H1 (cell line): ENCODE data around the gene NME3. TPM values are rescaled to one million over a fixed set of nuclear protein-coding genes. Genes with fewer than 3 reads are reported as not detected.

ENCODE experiments used
- CTCF ChIA-PET: fragments of 300-600 bp; sonication (Branson Sonifier 250); formaldehyde crosslinking; loops from one replicate; lab custom pipeline; 2021; ENCODE audit not compliant: partially characterized antibody; lab: Charles Lee
- POLR2A ChIA-PET: fragments of 300-600 bp; sonication (Branson Sonifier 250); formaldehyde crosslinking; loops from one replicate; lab custom pipeline; 2021; ENCODE audit warnings: inconsistent platforms; ENCODE audit not compliant: partially characterized antibody; lab: Charles Lee
- DNase-seq, 2 experiments: peaks; one replicate each; pipeline versions ENCODE4 v3.0.0 to v3.0.0-alpha.2; 2010 to 2022; ENCODE audit warnings: low spot score in 2 of 2, low read depth in 1 of 2, mixed read lengths in 1 of 2
- FAIRE-seq: peaks from 2 replicates; lab custom pipeline; 2011; peaks lifted over from hg19 to GRCh38; lab: Jason Lieb, UNC
- H2AFZ ChIP-seq: 2 replicates; pipeline ENCODE4 v1.8.1; 2012; ENCODE audit warnings: low read length, inconsistent platforms
- H2AK5ac ChIP-seq: 2 replicates; pipeline ENCODE4 v1.6.1; 2013; ENCODE audit warnings: low read depth, low read length
- H2BK120ac ChIP-seq: replicated peaks from 2 replicates; pipeline ENCODE3; 2013; ENCODE audit warnings: low read depth, low read length, inconsistent platforms
- H2BK12ac ChIP-seq: 2 replicates; pipeline ENCODE4 v1.6.1; 2013; ENCODE audit warnings: low read depth, low read length
- H2BK15ac ChIP-seq: 2 replicates; pipeline ENCODE4 v1.6.1; 2013; ENCODE audit warnings: low read length
- H2BK20ac ChIP-seq: 2 replicates; pipeline ENCODE4 v1.6.1; 2013; ENCODE audit warnings: low read length
- H2BK5ac ChIP-seq: 2 replicates; pipeline ENCODE4 v1.6.1; 2013; ENCODE audit warnings: low read depth, low read length
- H3K14ac ChIP-seq: 2 replicates; pipeline ENCODE4 v1.6.1; 2013; ENCODE audit warnings: inconsistent platforms; ENCODE audit not compliant: insufficient read length
- H3K18ac ChIP-seq: 2 replicates; pipeline ENCODE4 v1.6.1; 2013; ENCODE audit warnings: low read length; ENCODE audit errors: extremely low read depth
- H3K23ac ChIP-seq: 2 replicates; pipeline ENCODE4 v1.6.1; 2013; ENCODE audit warnings: inconsistent platforms; ENCODE audit not compliant: insufficient read length
- H3K23me2 ChIP-seq: 2 replicates; pipeline ENCODE4 v1.6.1; 2013; ENCODE audit warnings: low read depth, low read length
- H3K27ac ChIP-seq: 2 replicates; pipeline ENCODE4 v1.6.1; 2011; ENCODE audit warnings: low read depth, low read length, inconsistent platforms
- H3K27me3 ChIP-seq, 4 experiments: replicated peaks in 1 of 4; 1 replicate in 1 of 4; 2 replicates in 3 of 4; pipeline versions ENCODE4 v1.6.1 to v1.8.1; 2011 to 2013; ENCODE audit warnings: low read length in 3 of 4, mild to moderate bottlenecking in 3 of 4, inconsistent platforms in 2 of 4, mixed read lengths in 2 of 4, moderate library complexity in 1 of 4; ENCODE audit not compliant: control insufficient read depth in 3 of 4, insufficient read depth in 3 of 4; ENCODE audit errors: extremely low read depth in 1 of 4
- H3K36me3 ChIP-seq, 4 experiments: 2 replicates each; pipeline versions ENCODE4 v1.6.1 to v1.8.1; 2011 to 2013; ENCODE audit warnings: mild to moderate bottlenecking in 4 of 4, low read length in 3 of 4, moderate library complexity in 2 of 4, control low read depth in 1 of 4, inconsistent platforms in 1 of 4; ENCODE audit not compliant: insufficient read depth in 4 of 4, control insufficient read depth in 2 of 4
- H3K4ac ChIP-seq: replicated peaks from 2 replicates; pipeline ENCODE3; 2013; ENCODE audit warnings: low read length, low read depth, mixed read lengths, inconsistent platforms; ENCODE audit not compliant: insufficient read length
- H3K4me1 ChIP-seq, 4 experiments: replicated peaks in 1 of 4; 1 replicate in 1 of 4; 2 replicates in 3 of 4; pipeline versions ENCODE4 v1.6.1 to v1.8.1; 2011 to 2013; ENCODE audit warnings: low read length in 3 of 4, inconsistent platforms in 2 of 4, mixed read lengths in 1 of 4; ENCODE audit not compliant: insufficient read depth in 4 of 4, control insufficient read depth in 3 of 4
- H3K4me2 ChIP-seq, 2 experiments: 2 replicates each; pipeline versions ENCODE4 v1.6.1 to v1.8.1; 2011 to 2013; ENCODE audit warnings: low read depth in 2 of 2, low read length in 2 of 2, control low read depth in 1 of 2, inconsistent platforms in 1 of 2, mild to moderate bottlenecking in 1 of 2; ENCODE audit not compliant: insufficient read depth in 1 of 2
- H3K4me3 ChIP-seq, 4 experiments: fragments of 200-600, 300-600 bp in 1 of 4; sonication (generic), shearing (Covaris generic), sonication (Bioruptor Twin) in 1 of 4; 2 replicates each; pipeline versions ENCODE4 v1.5.1 to v1.8.1; 2011 to 2016; ENCODE audit warnings: low read length in 4 of 4, low read depth in 3 of 4, control low read depth in 2 of 4, inconsistent platforms in 2 of 4, mild to moderate bottlenecking in 2 of 4, mixed read lengths in 1 of 4, moderate library complexity in 1 of 4; ENCODE audit not compliant: insufficient read depth in 2 of 4; ENCODE audit errors: extremely low read depth in 1 of 4
- H3K56ac ChIP-seq: replicated peaks from 2 replicates; pipeline ENCODE3; 2013; ENCODE audit warnings: low read depth, mild to moderate bottlenecking, mixed read lengths, low read length, inconsistent platforms; ENCODE audit not compliant: insufficient read length
- H3K79me1 ChIP-seq: 2 replicates; pipeline ENCODE4 v1.6.1; 2013; ENCODE audit warnings: low read depth, low read length, control low read depth
- H3K79me2 ChIP-seq, 2 experiments: 2 replicates each; pipeline versions ENCODE4 v1.6.1 to v1.8.1; 2012 to 2013; ENCODE audit warnings: low read length in 2 of 2, mild to moderate bottlenecking in 2 of 2, inconsistent platforms in 1 of 2; ENCODE audit not compliant: insufficient read depth in 2 of 2, control insufficient read depth in 1 of 2
- H3K9ac ChIP-seq, 4 experiments: replicated peaks in 1 of 4; 1 replicate in 1 of 4; 2 replicates in 3 of 4; pipeline versions ENCODE4 v1.6.1 to v1.8.1; 2011 to 2013; ENCODE audit warnings: low read depth in 3 of 4, low read length in 3 of 4, control low read depth in 2 of 4, mild to moderate bottlenecking in 2 of 4, moderate library complexity in 2 of 4, inconsistent platforms in 1 of 4; ENCODE audit errors: extremely low read depth in 1 of 4
- H3K9me3 ChIP-seq, 2 experiments: 2 replicates each; pipeline versions ENCODE4 v1.6.1 to v1.8.1; 2012 to 2013; ENCODE audit warnings: mild to moderate bottlenecking in 2 of 2, moderate library complexity in 2 of 2, control low read depth in 1 of 2, inconsistent platforms in 1 of 2, low read depth in 1 of 2, low read length in 1 of 2, mixed read lengths in 1 of 2; ENCODE audit not compliant: insufficient read depth in 2 of 2
- H4K20me1 ChIP-seq, 2 experiments: replicated peaks in 1 of 2; 2 replicates each; pipeline versions ENCODE3 to v1.8.1; 2011 to 2013; ENCODE audit warnings: inconsistent platforms in 2 of 2, low read length in 2 of 2, mild to moderate bottlenecking in 1 of 2; ENCODE audit not compliant: insufficient read depth in 2 of 2, control insufficient read depth in 1 of 2
- H4K5ac ChIP-seq: 2 replicates; pipeline ENCODE4 v1.6.1; 2013; ENCODE audit warnings: low read length, low read depth, mixed read lengths, inconsistent platforms; ENCODE audit not compliant: insufficient read length
- H4K8ac ChIP-seq: 2 replicates; pipeline ENCODE4 v1.8.0; 2013; ENCODE audit warnings: mild to moderate bottlenecking, moderate library complexity, low read length, inconsistent platforms; ENCODE audit not compliant: insufficient read depth; ENCODE audit errors: extremely low read depth
- H4K91ac ChIP-seq: replicated peaks from 2 replicates; pipeline ENCODE3; 2013; ENCODE audit warnings: low read length, mixed read lengths, inconsistent platforms; ENCODE audit not compliant: insufficient read length
- CREB1 ChIP-seq: IDR thresholded peaks from 2 replicates; pipeline ENCODE4 v1.6.1; 2012; ENCODE audit warnings: inconsistent platforms
- KDM1A ChIP-seq: fragments of 200-600, 300-600 bp; sonication (generic); IDR thresholded peaks from 2 replicates; pipeline ENCODE4 v1.7.1; 2016; ENCODE audit warnings: mild to moderate bottlenecking, low read length, borderline replicate concordance
- SIRT6 ChIP-seq: IDR thresholded peaks from one replicate; pipeline ENCODE4 v1.7.1; 2012; ENCODE audit warnings: low read length, inconsistent platforms
- WGBS, 2 experiments: shearing (Covaris generic) in 1 of 2; methylation state at CpG; one replicate each; pipeline versions ENCODE4 v1.1.6 to v1.1.7; 2013 to 2015; ENCODE audit warnings: low lambda C conversion rate in 2 of 2, mixed read lengths in 2 of 2, inconsistent platforms in 1 of 2, low coverage in 1 of 2, missing lambda C conversion rate in 1 of 2; ENCODE audit not compliant: insufficient replicate concordance in 2 of 2, insufficient coverage in 1 of 2, insufficient read length in 1 of 2; ENCODE audit errors: extremely low coverage in 1 of 2, missing lambda C conversion rate in 1 of 2; 5-methylcytosine and 5-hydroxymethylcytosine counted together
- polyA plus RNA-seq, 7 experiments: library from polyadenylated mRNA; depleted of rRNA in 3 of 7; stranded (reverse) in 5 of 7; unstranded in 2 of 7; fragments of >200 nt in 5 of 7; fragments of 200-250 nt in 2 of 7; gene quantifications; 1 replicate in 5 of 7; 2 replicates in 1 of 7; 4 replicates in 1 of 7; pipeline versions ENCODE4 v1.2.1 to v1.2.3, GENCODE V29; 2011 to 2013; ENCODE audit warnings: missing spikeins in 2 of 7, mixed read lengths in 2 of 7
- total RNA-seq: library from RNA; stranded (reverse); fragmentation: NEBNext Ultra II Directional; extraction: Animal tissue kit (Norgen Biotek cat#: 25700); gene quantifications from 2 replicates; pipeline ENCODE4 v1.2.1, GENCODE V29; 2021

NME3 gene
- total and polyA plus RNA-seq, 2 of the 8 experiments (the other 6 are each of a cell fraction or from before 2014, with no cell fraction given), result 72.5 to 163 TPM

- no peak overlapping the region for H3K4me2 ChIP-seq
- H3K4me1 ChIP-seq, result peaks cover 0 to 13% (median 7%) of the 10 kb centered on the region in 4 experiments; a peak in 5 of 7 replicates
- H3K27me3 ChIP-seq, result no peaks in the 10 kb centered on the region; a peak in 1 of 7 replicates
- H2BK5ac ChIP-seq, result no peak overlapping the region
- no peak overlapping the region for H3K56ac ChIP-seq
- H4K8ac ChIP-seq, result no peak overlapping the region; the same call in 1 of the 2 replicates
- H2AK5ac ChIP-seq, result no peak overlapping the region
- no peaks in the 10 kb centered on the region; a peak in 1 of 4 replicates for H3K9me3 ChIP-seq
- no peak overlapping the region for H4K91ac ChIP-seq
- no peaks in the 10 kb centered on the region; the same call in 1 of the 2 replicates for H3K23me2 ChIP-seq
- H3K36me3 ChIP-seq, result peaks cover 0 to 9% (median 3%) of the 10 kb centered on the region in 4 experiments; a peak in 4 of 8 replicates
- no peak overlapping the region for H4K5ac ChIP-seq
- no peak overlapping the region for H3K18ac ChIP-seq
- no peaks in the 10 kb centered on the region; a peak in 1 of 4 replicates for H3K79me2 ChIP-seq
- FAIRE-seq, result no peak
- H2BK20ac ChIP-seq, result no peak overlapping the region
- CTCF ChIA-PET, result interaction anchor here (1.7 kb wide), 1 partner anchor 37 kb away, joined by 9 read pairs; no protein-coding TSS in a partner anchor
- WGBS, 2 experiments, result 93% methylated on average over 13 of the region's 15 CpGs; no CpG with 5 or more reads in 1 of the 2 experiments
- TF ChIP-seq SIRT6 (no peak), KDM1A (no peak), CREB1 (no peak)
- no peak overlapping the region for H3K23ac ChIP-seq
- no peak for DNase-seq
- H3K79me1 ChIP-seq, result no peaks in the 10 kb centered on the region
- no peak overlapping the region for H2BK12ac ChIP-seq
- H3K4me3 ChIP-seq, result no peak overlapping the region
- no peak overlapping the region for H2BK120ac ChIP-seq
- H3K9ac ChIP-seq, result no peak overlapping the region
- H3K4ac ChIP-seq, result no peak overlapping the region
- no peak overlapping the region for H3K27ac ChIP-seq
- POLR2A ChIA-PET, result interaction anchor here (0.6 to 3.4 kb wide), 3 partner anchors 9 to 283 kb away, joined by 3 to 29 read pairs (median 3); partner anchors contain the start of genes EME2, MRPS34 and NME3
- peaks cover 1 to 8% of the 10 kb centered on the region in 2 experiments for H4K20me1 ChIP-seq
- H3K14ac ChIP-seq, result no peak overlapping the region
- no peak overlapping the region for H2BK15ac ChIP-seq
- no peak overlapping the region for H2AFZ ChIP-seq
Observed at GRCh38 chr16:1760911-1761310, 10.4 kb downstream of the NME3 start.
